Activated T-helper 1 cell treated with anti-CD3 and anti-CD28 coated beads, Interleukin-12 subunit alpha, Interleukin-12 subunit beta, Interleukin-2, Interleukin-4 antibody, amounts not matched to agents 30 ng/mL and 10 ng/mL and 1 ng/mL, durations not matched to agents 14 hours and 24 hours and 36 hours (primary cell): Measurements from ENCODE around the gene GNG13. TPM values are rescaled to one million over a fixed set of nuclear protein-coding genes. Genes with fewer than 3 reads are reported as not detected.

ENCODE experiments used
- DNase-seq: peaks from one replicate; pipeline ENCODE4 v3.0.0; 2021; ENCODE audit warnings: low spot score
- H3K27ac Mint-ChIP-seq: one replicate; pipeline ENCODE4 v1.8.0; 2021; ENCODE audit warnings: mild to moderate bottlenecking, mixed read lengths
- H3K27me3 Mint-ChIP-seq: one replicate; pipeline ENCODE4 v1.8.0; 2022; ENCODE audit warnings: mild to moderate bottlenecking, moderate library complexity, mixed read lengths; ENCODE audit not compliant: insufficient read depth
- H3K36me3 Mint-ChIP-seq: one replicate; pipeline ENCODE4 v1.8.0; 2021; ENCODE audit warnings: low read depth, mixed read lengths
- H3K4me1 Mint-ChIP-seq: one replicate; pipeline ENCODE4 v1.8.0; 2021; ENCODE audit warnings: low read depth, mixed read lengths
- H3K4me3 Mint-ChIP-seq: one replicate; pipeline ENCODE4 v1.8.0; 2021; ENCODE audit warnings: mild to moderate bottlenecking, moderate library complexity, mixed read lengths
- H3K9me3 Mint-ChIP-seq: one replicate; pipeline ENCODE4 v1.8.0; 2021; ENCODE audit warnings: mixed read lengths
- intact Hi-C: fragments of 100-400 bp; cut with micrococcal nuclease; formaldehyde crosslinking; loops from one replicate; pipeline ENCODE4 v1.15.1; 2024
- total RNA-seq: library from RNA; stranded (reverse); gene quantifications from 2 replicates; pipeline ENCODE4 v1.2.3, GENCODE V29; 2022

Gene GNG13
- total RNA-seq, 1 donor from 2014 or later = not detected

DNA sequence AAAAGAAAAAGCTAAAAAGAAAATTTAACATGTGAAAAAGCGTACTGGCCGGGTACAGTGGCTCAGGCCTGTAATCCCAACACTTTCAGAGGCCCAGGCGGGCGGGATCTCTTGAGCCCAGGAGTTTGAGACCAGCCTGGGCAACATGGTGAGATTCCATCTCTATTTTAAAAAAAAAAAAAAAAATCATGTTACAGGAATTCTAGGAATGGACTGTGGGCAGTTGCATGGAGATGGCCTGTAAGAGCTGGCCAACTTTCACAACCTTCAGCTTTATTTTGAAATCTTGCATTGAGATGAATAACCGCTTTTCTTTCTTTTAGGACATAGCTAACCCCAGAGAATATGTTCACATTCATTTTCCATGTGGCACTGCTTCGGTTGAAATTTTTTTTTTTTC lies 51.5 kb downstream of the GNG13 start:
- intact Hi-C loops = loop anchor here (10.0 kb wide), 1 partner anchor 226 kb away; the partner anchor contains the start of gene LMF1
- H3K4me3 Mint-ChIP-seq = no peak overlapping the region

More for the DNA sequence above, 51.5 kb downstream of the GNG13 start:
- H3K9me3 Mint-ChIP-seq = no peaks in the 10 kb centered on the region
- H3K4me1 Mint-ChIP-seq = no peaks in the 10 kb centered on the region
- no peak for DNase-seq
- peaks cover 2% of the 10 kb centered on the region for H3K27me3 Mint-ChIP-seq
- H3K36me3 Mint-ChIP-seq = no peaks in the 10 kb centered on the region
- H3K27ac Mint-ChIP-seq = no peak overlapping the region

Other genes starting within 250 kb of the GNG13 start
- not detected in 2 replicates for gene PRR35, start 240.3 kb downstream of the GNG13 start, total RNA-seq
- gene NHLRC4, start 233.7 kb downstream of the GNG13 start, total RNA-seq = 1.0 and 1.2 TPM in 2 replicates
- 50.1 and 52.6 TPM in 2 replicates for gene PIGQ, start 230.8 kb downstream of the GNG13 start, total RNA-seq
- gene RAB40C, start 210.7 kb downstream of the GNG13 start, total RNA-seq = 14.0 and 15.2 TPM in 2 replicates
- 0.34 and 0.44 TPM in 2 replicates for gene WFIKKN1, start 169.7 kb downstream of the GNG13 start, total RNA-seq
- 141 and 147 TPM in 2 replicates for gene METTL26, start 164.4 kb downstream of the GNG13 start, total RNA-seq
- gene MCRIP2, start 158.9 kb downstream of the GNG13 start, total RNA-seq = 66.5 and 67.6 TPM in 2 replicates
- gene WDR90, start 151.4 kb downstream of the GNG13 start, total RNA-seq = 81.2 and 82.3 TPM in 2 replicates
- 165 and 177 TPM in 2 replicates for gene RHOT2, start 132.6 kb downstream of the GNG13 start, total RNA-seq
- 0.71 and 1.1 TPM in 2 replicates for gene RHBDL1, start 125.1 kb downstream of the GNG13 start, total RNA-seq
- gene STUB1, start 120.3 kb downstream of the GNG13 start, total RNA-seq = 94.0 and 95.4 TPM in 2 replicates
- 63.4 and 71.4 TPM in 2 replicates for gene JMJD8, start 116.4 kb downstream of the GNG13 start, total RNA-seq
- 21.6 and 22.1 TPM in 2 replicates for gene WDR24, start 110.3 kb downstream of the GNG13 start, total RNA-seq
- gene FBXL16, start 94.9 kb downstream of the GNG13 start, total RNA-seq = 6.3 and 7.6 TPM in 2 replicates
- gene METRN, start 85.6 kb downstream of the GNG13 start, total RNA-seq = 21.8 and 29.6 TPM in 2 replicates
- 41.3 and 41.6 TPM in 2 replicates for gene ANTKMT, start 79.6 kb downstream of the GNG13 start, total RNA-seq
- gene CCDC78, start 74.3 kb downstream of the GNG13 start, total RNA-seq = 5.8 and 7.8 TPM in 2 replicates
- gene HAGHL, start 73.6 kb downstream of the GNG13 start, total RNA-seq = 15.8 and 19.1 TPM in 2 replicates
- 41.0 and 43.1 TPM in 2 replicates for gene CIAO3, start 59.7 kb downstream of the GNG13 start, total RNA-seq
- gene MSLN, start 40.0 kb downstream of the GNG13 start, total RNA-seq = not detected in 2 replicates
- 49.4 and 49.9 TPM in 2 replicates for gene RPUSD1, start 12.4 kb downstream of the GNG13 start, total RNA-seq
- 142 and 154 TPM in 2 replicates for gene CHTF18, start 12.1 kb downstream of the GNG13 start, total RNA-seq
- 6.8 and 10.4 TPM in 2 replicates for gene LMF1, start 170.2 kb upstream of the GNG13 start, total RNA-seq
- gene SOX8, start 181.0 kb upstream of the GNG13 start, total RNA-seq = 0.47 and 0.61 TPM in 2 replicates